ENCODE data around the gene PTK6. TPM values are rescaled to one million over a fixed set of nuclear protein-coding genes. Genes with fewer than 3 reads are reported as not detected.
A peak's percentile ranks its signal among the peaks of the same experiment; 100 is the strongest.

PTK6 gene
- total and polyA plus RNA-seq, 2 of the 13 experiments (the other 11 are each of a cell fraction or from before 2014, with no cell fraction given): 0.08 TPM; not detected in 1

- TF ChIP-seq NRL (CRISPR knock-in tag; IDR thresholded peaks at IDR 0.05; ENCODE audit: borderline replicate concordance) (no peak), ZFP36L1 (CRISPR knock-in tag; IDR thresholded peaks at IDR 0.05) (no peak), ZBTB8A (CRISPR knock-in tag; IDR thresholded peaks at IDR 0.05; ENCODE audit: borderline replicate concordance, low read depth) (no peak), ZFP90 (CRISPR knock-in tag; IDR thresholded peaks at IDR 0.05; ENCODE audit: borderline replicate concordance) (0 out of 2 replicates have a peak, but pooled peaks have one; percentile 40), ZBTB34 (CRISPR knock-in tag; IDR thresholded peaks at IDR 0.05) (no peak), DBP (CRISPR knock-in tag; IDR thresholded peaks at IDR 0.05; ENCODE audit: not compliant biosample characterization) (no peak), TAF15 (IDR thresholded peaks at IDR 0.05; ENCODE audit: low read depth, low read length, poor library complexity, severe bottlenecking) (no peak), FOXP1 (IDR thresholded peaks at IDR 0.05) (no peak), FOXP1 (CRISPR knock-in tag; IDR thresholded peaks at IDR 0.05) (no peak), HNF1B (CRISPR knock-in tag; IDR thresholded peaks at IDR 0.05) (0 out of 2 replicates have a peak, but pooled peaks have one; percentile 79), KAT7 (CRISPR knock-in tag; IDR thresholded peaks at IDR 0.05; ENCODE audit: borderline replicate concordance) (no peak), STAT6 (CRISPR knock-in tag; IDR thresholded peaks at IDR 0.05; ENCODE audit: borderline replicate concordance) (no peak), FOXA3 (CRISPR knock-in tag; IDR thresholded peaks at IDR 0.05) (peak; percentile 29; the same call in 1 of the 2 replicates), NFE2 (CRISPR knock-in tag; IDR thresholded peaks at IDR 0.05) (no peak), ZNF670 (CRISPR knock-in tag; IDR thresholded peaks at IDR 0.05; ENCODE audit: borderline replicate concordance) (peak; percentile 81; the same call in 1 of the 2 replicates), ZNF749 (CRISPR knock-in tag; IDR thresholded peaks at IDR 0.05; ENCODE audit: borderline replicate concordance) (no peak), ZNF546 (CRISPR knock-in tag; conservative IDR thresholded peaks at IDR 0.05) (no peak), ZNF737 (CRISPR knock-in tag; IDR thresholded peaks at IDR 0.05; ENCODE audit: borderline replicate concordance) (no peak), ZBTB37 (CRISPR knock-in tag; IDR thresholded peaks at IDR 0.05) (no peak), ARID2 (CRISPR knock-in tag; IDR thresholded peaks at IDR 0.05; ENCODE audit: borderline replicate concordance) (no peak), ZNF720 (CRISPR knock-in tag; IDR thresholded peaks at IDR 0.05) (no peak), ZMAT3 (CRISPR knock-in tag; conservative IDR thresholded peaks at IDR 0.05) (no peak), CEBPB (IDR thresholded peaks at IDR 0.05; ENCODE audit: borderline replicate concordance, low read depth, low read length) (no peak)
Observed at GRCh38 chr20:63577317-63577894, 40.2 kb upstream of the PTK6 start (continued).

All from HepG2 (cell line).